BLaER1 treated with 17β-estradiol and CSF1 and Interleukin-3, amounts not matched to agents 10 nM and 100 nM (cell line): ENCODE measurements around the gene LTBP1.

Experiments used
- H3K27ac ChIP-seq, 11 experiments: shearing (Covaris generic); formaldehyde crosslinking; 2 replicates each; pipeline ENCODE4 v1.8.1; 2022
- H3K27me3 ChIP-seq, 11 experiments: shearing (Covaris generic); formaldehyde crosslinking; 2 replicates each; pipeline ENCODE4 v1.8.1; 2022
- H3K36me3 ChIP-seq, 11 experiments: shearing (Covaris generic); formaldehyde crosslinking; 2 replicates each; pipeline ENCODE4 v1.8.1; 2022
- H3K4me1 ChIP-seq, 10 experiments: shearing (Covaris generic); formaldehyde crosslinking; 2 replicates each; pipeline ENCODE4 v1.8.1; 2022
- H3K4me2 ChIP-seq, 11 experiments: shearing (Covaris generic); formaldehyde crosslinking; 2 replicates each; pipeline ENCODE4 v1.8.1; 2022
- H3K4me3 ChIP-seq, 10 experiments: shearing (Covaris generic); formaldehyde crosslinking; 2 replicates each; pipeline ENCODE4 v1.8.1; 2022
- H3K9ac ChIP-seq, 11 experiments: shearing (Covaris generic); formaldehyde crosslinking; 2 replicates each; pipeline ENCODE4 v1.8.1; 2022
- H3K9me3 ChIP-seq, 11 experiments: shearing (Covaris generic); formaldehyde crosslinking; replicated peaks in 1 of 11; 2 replicates each; pipeline ENCODE4 v1.8.1; 2022
- H4K20me1 ChIP-seq, 11 experiments: shearing (Covaris generic); formaldehyde crosslinking; 2 replicates each; pipeline ENCODE4 v1.8.1; 2022
- Cebpa-rat ChIP-seq, 11 experiments: shearing (Covaris generic); IDR thresholded peaks; 2 replicates each; pipeline ENCODE4 v1.8.1; 2022

Gene LTBP1

GRCh38 chr2:33307659-33308270, 361.0 kb downstream of the LTBP1 start:
- H3K36me3 ChIP-seq, result no peaks in the 10 kb centered on the region
- H3K9ac ChIP-seq, result no peak overlapping the region

GRCh38 chr2:33312355-33312754, 365.6 kb downstream of the LTBP1 start:
- H3K4me1 ChIP-seq, result no peaks in the 10 kb centered on the region
- no peaks in the 10 kb centered on the region for H3K9me3 ChIP-seq
- TF ChIP-seq Cebpa-rat (IDR thresholded peaks at IDR 0.05), result no peak
- no peaks in the 10 kb centered on the region for H4K20me1 ChIP-seq
- no peaks in the 10 kb centered on the region for H3K36me3 ChIP-seq
- H3K27ac ChIP-seq, result no peak overlapping the region
- H3K27me3 ChIP-seq, result no peaks in the 10 kb centered on the region
- H3K4me2 ChIP-seq, result no peak overlapping the region
- H3K9ac ChIP-seq, result no peak overlapping the region
- no peak overlapping the region for H3K4me3 ChIP-seq

More at GRCh38 chr2:33307659-33308270, 361.0 kb downstream of the LTBP1 start:
- Histone ChIP-seq H3K9me3 (no peaks in the 10 kb centered on the region), H4K20me1 (no peaks in the 10 kb centered on the region), H3K4me2 (no peak overlapping the region), H3K4me3 (no peak overlapping the region), H3K27me3 (no peaks in the 10 kb centered on the region), H3K4me1 (no peaks in the 10 kb centered on the region), H3K27ac (no peak overlapping the region)
- TF ChIP-seq Cebpa-rat (IDR thresholded peaks at IDR 0.05), result no peak

- Histone ChIP-seq H3K36me3 (no peaks in the 10 kb centered on the region), H3K27ac (no peak overlapping the region), H4K20me1 (no peaks in the 10 kb centered on the region), H3K4me1 (no peaks in the 10 kb centered on the region), H3K9ac (no peak overlapping the region), H3K4me2 (no peak overlapping the region), H3K4me3 (no peak overlapping the region), H3K27me3 (no peaks in the 10 kb centered on the region), H3K9me3 (no peaks in the 10 kb centered on the region)
- no peak for TF ChIP-seq Cebpa-rat (IDR thresholded peaks at IDR 0.05)
Observed at GRCh38 chr2:33313039-33313438, 366.3 kb downstream of the LTBP1 start.

- Histone ChIP-seq H3K27me3 (no peaks in the 10 kb centered on the region), H4K20me1 (no peaks in the 10 kb centered on the region), H3K9ac (no peak overlapping the region), H3K4me3 (no peak overlapping the region), H3K9me3 (no peaks in the 10 kb centered on the region), H3K27ac (no peak overlapping the region), H3K4me2 (no peak overlapping the region), H3K4me1 (no peaks in the 10 kb centered on the region), H3K36me3 (no peaks in the 10 kb centered on the region)
- TF ChIP-seq Cebpa-rat (IDR thresholded peaks at IDR 0.05), result no peak
Observed at GRCh38 chr2:33314541-33314940, 367.8 kb downstream of the LTBP1 start.

GRCh38 chr2:33316328-33316727, 369.6 kb downstream of the LTBP1 start:
- Histone ChIP-seq H3K27me3 (no peaks in the 10 kb centered on the region), H3K4me3 (no peak overlapping the region), H3K4me1 (no peaks in the 10 kb centered on the region), H4K20me1 (no peaks in the 10 kb centered on the region), H3K36me3 (no peaks in the 10 kb centered on the region), H3K9me3 (no peaks in the 10 kb centered on the region), H3K27ac (no peak overlapping the region), H3K9ac (no peak overlapping the region), H3K4me2 (no peak overlapping the region)
- no peak for TF ChIP-seq Cebpa-rat (IDR thresholded peaks at IDR 0.05)

- Histone ChIP-seq H3K27ac (no peak overlapping the region), H3K4me3 (no peak overlapping the region), H4K20me1 (no peaks in the 10 kb centered on the region), H3K27me3 (no peaks in the 10 kb centered on the region), H3K9ac (no peak overlapping the region), H3K36me3 (no peaks in the 10 kb centered on the region), H3K4me2 (no peak overlapping the region), H3K9me3 (no peaks in the 10 kb centered on the region), H3K4me1 (no peaks in the 10 kb centered on the region)
- no peak for TF ChIP-seq Cebpa-rat (IDR thresholded peaks at IDR 0.05)
Observed at GRCh38 chr2:33317369-33318007, 370.7 kb downstream of the LTBP1 start.

- no peaks in the 10 kb centered on the region for H3K36me3 ChIP-seq
- H3K9me3 ChIP-seq, result no peaks in the 10 kb centered on the region
- H3K4me2 ChIP-seq, result no peak overlapping the region
- no peak for TF ChIP-seq Cebpa-rat (IDR thresholded peaks at IDR 0.05)
- no peak overlapping the region for H3K9ac ChIP-seq
- H4K20me1 ChIP-seq, result no peaks in the 10 kb centered on the region
- H3K4me1 ChIP-seq, result no peaks in the 10 kb centered on the region
- no peaks in the 10 kb centered on the region for H3K27me3 ChIP-seq
- H3K4me3 ChIP-seq, result no peak overlapping the region
- H3K27ac ChIP-seq, result no peak overlapping the region
Observed at GRCh38 chr2:33318456-33318855, 371.7 kb downstream of the LTBP1 start.

- Histone ChIP-seq H3K4me1 (no peaks in the 10 kb centered on the region), H3K4me3 (no peak overlapping the region), H3K9ac (no peak overlapping the region), H3K9me3 (no peaks in the 10 kb centered on the region), H4K20me1 (no peaks in the 10 kb centered on the region), H3K27me3 (no peaks in the 10 kb centered on the region), H3K36me3 (no peaks in the 10 kb centered on the region), H3K27ac (no peak overlapping the region), H3K4me2 (no peak overlapping the region)
- TF ChIP-seq Cebpa-rat (IDR thresholded peaks at IDR 0.05), result no peak
Observed at GRCh38 chr2:33320573-33320972, 373.8 kb downstream of the LTBP1 start.

- Histone ChIP-seq H3K4me3 (no peak overlapping the region), H3K36me3 (no peaks in the 10 kb centered on the region), H4K20me1 (no peaks in the 10 kb centered on the region), H3K4me1 (no peaks in the 10 kb centered on the region), H3K27me3 (no peaks in the 10 kb centered on the region), H3K9ac (no peak overlapping the region), H3K27ac (no peak overlapping the region), H3K9me3 (no peaks in the 10 kb centered on the region), H3K4me2 (no peak overlapping the region)
- TF ChIP-seq Cebpa-rat (IDR thresholded peaks at IDR 0.05), result no peak
Observed at GRCh38 chr2:33321236-33321771, 374.6 kb downstream of the LTBP1 start.

- Histone ChIP-seq H3K4me3 (no peak overlapping the region), H3K4me1 (no peaks in the 10 kb centered on the region), H3K27me3 (no peaks in the 10 kb centered on the region), H3K4me2 (no peak overlapping the region), H3K36me3 (no peaks in the 10 kb centered on the region), H3K27ac (no peak overlapping the region), H3K9ac (no peak overlapping the region), H4K20me1 (no peaks in the 10 kb centered on the region), H3K9me3 (no peaks in the 10 kb centered on the region)
- TF ChIP-seq Cebpa-rat (IDR thresholded peaks at IDR 0.05), result no peak
Observed at GRCh38 chr2:33321876-33322483, 375.2 kb downstream of the LTBP1 start.
